ENCODE results near the gene LIME1. TPM values are rescaled to one million over a fixed set of nuclear protein-coding genes. Genes with fewer than 3 reads are reported as not detected.

Gene LIME1
- total and polyA plus RNA-seq, 9 of the 15 experiments (the other 6 are each of a cell fraction or from before 2014, with no cell fraction given): 0.11 to 17.1 (median 2.8) TPM; not detected in 2

DNA sequence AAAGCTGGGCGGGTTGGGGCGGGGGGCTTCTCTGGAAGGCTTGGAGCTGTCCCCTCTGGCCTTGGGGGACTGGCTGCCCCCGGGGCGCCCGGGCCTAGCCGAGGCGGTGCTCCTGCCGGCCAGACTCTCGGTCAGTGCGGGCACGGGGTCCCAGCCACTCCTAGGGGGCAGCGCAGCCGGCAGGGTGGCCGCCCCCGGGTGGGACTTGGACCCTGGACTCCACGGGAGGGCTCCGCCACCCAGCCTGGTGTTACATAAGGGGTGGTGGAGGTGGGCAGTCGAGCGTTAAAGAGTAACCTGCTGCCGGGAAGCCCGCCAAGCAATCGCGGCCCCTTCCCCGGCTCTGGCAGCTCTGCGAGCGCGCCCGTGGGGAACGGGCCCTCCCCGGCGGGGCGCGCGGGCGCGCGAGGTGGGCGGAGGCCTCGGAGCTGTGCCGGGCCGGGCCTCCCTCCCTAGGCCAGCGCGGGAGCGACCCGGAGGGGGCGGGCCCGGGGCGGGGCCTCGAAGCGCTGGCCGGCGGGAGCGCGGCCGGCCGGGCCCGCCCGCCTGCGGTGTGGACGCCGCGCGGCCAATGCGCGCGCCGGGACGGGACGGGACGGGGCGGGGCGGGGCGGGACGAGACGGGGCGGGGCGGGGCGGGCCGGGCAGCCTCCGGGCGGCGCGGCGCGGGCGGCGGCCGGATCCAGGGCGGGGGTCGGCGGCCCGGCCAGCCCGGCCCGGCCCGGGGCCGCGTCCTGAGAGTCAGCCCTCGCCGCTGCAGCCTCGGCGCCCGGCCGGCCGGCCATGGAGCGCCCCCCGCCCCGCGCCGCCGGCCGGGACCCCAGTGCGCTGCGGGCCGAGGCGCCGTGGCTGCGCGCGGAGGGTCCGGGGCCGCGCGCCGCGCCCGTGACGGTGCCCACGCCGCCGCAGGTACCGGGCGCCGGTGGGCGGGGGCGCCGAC, 2.9 kb downstream of the LIME1 start, which contains the start of gene SLC2A4RG:
TSS of gene SLC2A4RG (plus strand) at position 647 of the 940 bp plus-strand sequence. CDS start at position 784, 137 bp downstream.
- Histone ChIP-seq H3K4me3 (peak within 1 kb of the TSS; percentile 66), H3K4me2 (ENCODE audit: insufficient read depth, low read length) (peak within 1 kb of the TSS; percentile 84), H2AFZ (ENCODE audit: low read depth, low read length) (peak within 1 kb of the TSS; percentile 70; the same call in 1 of the 2 replicates), H3K9me1 (ENCODE audit: control insufficient read depth, insufficient read depth, low read length) (no peaks in the 10 kb centered on the region), H3K4me1 (replicated peaks in 1 of 2; ENCODE audit: control insufficient read depth in 2 of 2, insufficient read depth in 2 of 2, low read length in 2 of 2) (peaks cover 11 to 79% of the 10 kb centered on the region in 2 experiments), H3K79me2 (ENCODE audit: control insufficient read depth, insufficient read depth, low read length) (peaks cover 16% of the 10 kb centered on the region), H3K9ac (ENCODE audit: insufficient read depth in 1 of 2, low read depth in 2 of 2, low read length in 2 of 2) (peak within 1 kb of the TSS; percentile 82 to 96), H3K9me3 (replicated peaks; ENCODE audit: control insufficient read depth, insufficient read depth, low read depth, low read length) (no peaks in the 10 kb centered on the region), H3K27ac (ENCODE audit: extremely low read depth, low read depth, low read length) (peak within 1 kb of the TSS; percentile 82), H3K27me3 (ENCODE audit: control insufficient read depth in 2 of 2, insufficient read depth in 2 of 2, low read length in 2 of 2) (no peaks in the 10 kb centered on the region), H4K20me1 (replicated peaks; ENCODE audit: control insufficient read depth, insufficient read depth, low read length) (no peaks in the 10 kb centered on the region; the same call in 1 of the 2 replicates), H3K36me3 (ENCODE audit: control insufficient read depth, insufficient read depth, low read length) (peaks cover 57% of the 10 kb centered on the region; the same call in 1 of the 3 replicates)
- ChIA-PET POLR2A (interaction anchor here (0.6 to 1.1 kb wide), 4 partner anchors 11 to 831 kb away, joined by 3 to 9 read pairs (median 4); partner anchors contain the start of genes ARFRP1 and ZGPAT), CTCF (ENCODE audit: low intra/inter-chr PET ratio) (no interaction called here)
- WGBS (ENCODE audit: insufficient coverage, low coverage, missing lambda C conversion rate): 4% methylated on average over 11 of the region's 136 CpGs
- DNase-seq (ENCODE audit: extremely low read depth in 1 of 4, low spot score in 3 of 4): peak; percentile 87 to 97 (median 96)
- no TSS peak for BruUV-seq (replicated peaks)
- peak; percentile 84 for ATAC-seq
- in situ Hi-C loops (cut with MboI): no loop called here
- intact Hi-C loops (cut with micrococcal nuclease): no loop called here
- FAIRE-seq: no peak
- TF ChIP-seq DNMT1 (IDR thresholded peaks at IDR 0.05): no peak
- TF ChIP-seq, protein P1, sequence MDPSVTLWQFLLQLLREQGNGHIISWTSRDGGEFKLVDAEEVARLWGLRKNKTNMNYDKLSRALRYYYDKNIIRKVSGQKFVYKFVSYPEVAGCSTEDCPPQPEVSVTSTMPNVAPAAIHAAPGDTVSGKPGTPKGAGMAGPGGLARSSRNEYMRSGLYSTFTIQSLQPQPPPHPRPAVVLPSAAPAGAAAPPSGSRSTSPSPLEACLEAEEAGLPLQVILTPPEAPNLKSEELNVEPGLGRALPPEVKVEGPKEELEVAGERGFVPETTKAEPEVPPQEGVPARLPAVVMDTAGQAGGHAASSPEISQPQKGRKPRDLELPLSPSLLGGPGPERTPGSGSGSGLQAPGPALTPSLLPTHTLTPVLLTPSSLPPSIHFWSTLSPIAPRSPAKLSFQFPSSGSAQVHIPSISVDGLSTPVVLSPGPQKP (CRISPR knock-in tag; IDR thresholded peaks at IDR 0.05): no peak
- TF ChIP-seq ZNF274 (IDR thresholded peaks at IDR 0.05; ENCODE audit: borderline replicate concordance, low read depth, low read length): no peak
- TF ChIP-seq XRCC5 (IDR thresholded peaks at IDR 0.05; ENCODE audit: low read depth, low read length): 0 out of 2 replicates have a peak, but pooled peaks have one; percentile 39
- no peak for TF ChIP-seq SIN3B (IDR thresholded peaks at IDR 0.05; ENCODE audit: low read depth)
- TF ChIP-seq, protein P2, sequence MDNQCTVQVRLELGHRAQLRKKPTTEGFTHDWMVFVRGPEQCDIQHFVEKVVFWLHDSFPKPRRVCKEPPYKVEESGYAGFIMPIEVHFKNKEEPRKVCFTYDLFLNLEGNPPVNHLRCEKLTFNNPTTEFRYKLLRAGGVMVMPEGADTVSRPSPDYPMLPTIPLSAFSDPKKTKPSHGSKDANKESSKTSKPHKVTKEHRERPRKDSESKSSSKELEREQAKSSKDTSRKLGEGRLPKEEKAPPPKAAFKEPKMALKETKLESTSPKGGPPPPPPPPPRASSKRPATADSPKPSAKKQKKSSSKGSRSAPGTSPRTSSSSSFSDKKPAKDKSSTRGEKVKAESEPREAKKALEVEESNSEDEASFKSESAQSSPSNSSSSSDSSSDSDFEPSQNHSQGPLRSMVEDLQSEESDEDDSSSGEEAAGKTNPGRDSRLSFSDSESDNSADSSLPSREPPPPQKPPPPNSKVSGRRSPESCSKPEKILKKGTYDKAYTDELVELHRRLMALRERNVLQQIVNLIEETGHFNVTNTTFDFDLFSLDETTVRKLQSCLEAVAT (IDR thresholded peaks at IDR 0.05): no peak
- no peak for TF ChIP-seq XRCC3 (IDR thresholded peaks at IDR 0.05)
- TF ChIP-seq, protein P3, sequence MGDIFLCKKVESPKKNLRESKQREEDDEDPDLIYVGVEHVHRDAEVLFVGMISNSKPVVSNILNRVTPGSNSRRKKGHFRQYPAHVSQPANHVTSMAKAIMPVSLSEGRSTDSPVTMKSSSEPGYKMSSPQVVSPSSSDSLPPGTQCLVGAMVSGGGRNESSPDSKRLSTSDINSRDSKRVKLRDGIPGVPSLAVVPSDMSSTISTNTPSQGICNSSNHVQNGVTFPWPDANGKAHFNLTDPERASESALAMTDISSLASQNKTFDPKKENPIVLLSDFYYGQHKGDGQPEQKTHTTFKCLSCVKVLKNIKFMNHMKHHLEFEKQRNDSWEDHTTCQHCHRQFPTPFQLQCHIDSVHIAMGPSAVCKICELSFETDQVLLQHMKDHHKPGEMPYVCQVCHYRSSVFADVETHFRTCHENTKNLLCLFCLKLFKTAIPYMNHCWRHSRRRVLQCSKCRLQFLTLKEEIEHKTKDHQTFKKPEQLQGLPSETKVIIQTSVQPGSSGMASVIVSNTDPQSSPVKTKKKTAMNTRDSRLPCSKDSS (IDR thresholded peaks at IDR 0.05; ENCODE audit: low read depth, partially characterized antibody): no peak
- no peak for TF ChIP-seq SNIP1 (IDR thresholded peaks at IDR 0.05; ENCODE audit: low read depth)
- no peak for TF ChIP-seq KDM1A (IDR thresholded peaks at IDR 0.05)
- TF ChIP-seq BRCA1 (IDR thresholded peaks at IDR 0.05): no peak
- TF ChIP-seq BRCA1 (CRISPR knock-in tag; IDR thresholded peaks at IDR 0.05): no peak
- no peak for TF ChIP-seq KAT2B (IDR thresholded peaks at IDR 0.05; ENCODE audit: low read depth, low read length)
- TF ChIP-seq NR2F6 (CRISPR knock-in tag; IDR thresholded peaks at IDR 0.05): no peak
- TF ChIP-seq, protein P4, sequence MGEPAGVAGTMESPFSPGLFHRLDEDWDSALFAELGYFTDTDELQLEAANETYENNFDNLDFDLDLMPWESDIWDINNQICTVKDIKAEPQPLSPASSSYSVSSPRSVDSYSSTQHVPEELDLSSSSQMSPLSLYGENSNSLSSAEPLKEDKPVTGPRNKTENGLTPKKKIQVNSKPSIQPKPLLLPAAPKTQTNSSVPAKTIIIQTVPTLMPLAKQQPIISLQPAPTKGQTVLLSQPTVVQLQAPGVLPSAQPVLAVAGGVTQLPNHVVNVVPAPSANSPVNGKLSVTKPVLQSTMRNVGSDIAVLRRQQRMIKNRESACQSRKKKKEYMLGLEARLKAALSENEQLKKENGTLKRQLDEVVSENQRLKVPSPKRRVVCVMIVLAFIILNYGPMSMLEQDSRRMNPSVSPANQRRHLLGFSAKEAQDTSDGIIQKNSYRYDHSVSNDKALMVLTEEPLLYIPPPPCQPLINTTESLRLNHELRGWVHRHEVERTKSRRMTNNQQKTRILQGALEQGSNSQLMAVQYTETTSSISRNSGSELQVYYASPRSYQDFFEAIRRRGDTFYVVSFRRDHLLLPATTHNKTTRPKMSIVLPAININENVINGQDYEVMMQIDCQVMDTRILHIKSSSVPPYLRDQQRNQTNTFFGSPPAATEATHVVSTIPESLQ (CRISPR knock-in tag; IDR thresholded peaks at IDR 0.05): no peak
- TF ChIP-seq ZNF77 (CRISPR knock-in tag; IDR thresholded peaks at IDR 0.05): no peak
- TF ChIP-seq ARNT (IDR thresholded peaks at IDR 0.05): no peak
